HG02678 (cell line): ENCODE data around the gene IGSF10.

ENCODE experiments used
- ATAC-seq: cut with Tn5 transposase; IDR thresholded peaks from one replicate; pipeline ENCODE4 v1.9.1; 2021; ENCODE audit warnings: mild to moderate bottlenecking, moderate library complexity; ENCODE audit not compliant: unreplicated experiment

The IGSF10 gene

DNA sequence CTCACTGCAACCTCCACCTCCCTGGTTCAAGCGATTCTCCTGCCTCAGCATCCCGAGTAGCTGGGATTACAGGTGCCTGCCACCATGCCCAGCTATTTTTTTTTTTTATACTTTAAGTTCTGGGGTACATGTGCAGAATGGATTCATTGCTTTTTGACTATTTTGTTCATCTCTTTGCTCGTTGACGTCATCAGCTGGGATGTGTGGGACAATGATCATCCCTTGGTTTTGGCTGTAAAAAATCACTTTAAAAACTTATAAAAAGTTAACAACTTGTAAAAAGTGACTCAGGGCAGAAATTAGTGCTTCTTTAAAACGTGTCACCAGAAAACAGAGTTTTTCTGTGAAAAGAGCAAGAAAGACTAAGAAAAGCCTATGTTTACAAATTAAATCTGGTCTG lies 37.8 kb downstream of the IGSF10 start:
- no peak for ATAC-seq

DNA sequence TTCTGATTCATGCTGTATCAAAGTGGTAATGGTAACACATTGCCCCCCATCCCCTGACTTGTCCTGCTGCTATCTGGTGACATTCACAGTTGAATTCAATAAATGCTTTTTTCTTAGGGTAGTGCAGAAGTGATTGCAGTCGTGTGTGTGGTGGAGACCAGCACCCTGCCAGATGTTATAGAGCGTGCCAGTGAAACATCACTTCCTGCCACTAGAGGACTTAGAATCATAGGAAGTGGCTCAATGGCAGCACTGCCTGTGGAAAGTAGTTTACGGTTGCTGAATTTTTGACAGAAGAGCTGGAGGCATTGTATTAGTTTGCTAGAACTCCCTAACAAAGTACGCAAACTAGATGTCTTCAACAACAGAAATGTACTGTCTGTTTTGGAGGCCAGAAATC lies 38.9 kb downstream of the IGSF10 start:
- peak; percentile 56 for ATAC-seq

- no peak for ATAC-seq
These were observed 41.1 kb downstream of the IGSF10 start for GRCh38 chr3:151419806-151420205.

DNA sequence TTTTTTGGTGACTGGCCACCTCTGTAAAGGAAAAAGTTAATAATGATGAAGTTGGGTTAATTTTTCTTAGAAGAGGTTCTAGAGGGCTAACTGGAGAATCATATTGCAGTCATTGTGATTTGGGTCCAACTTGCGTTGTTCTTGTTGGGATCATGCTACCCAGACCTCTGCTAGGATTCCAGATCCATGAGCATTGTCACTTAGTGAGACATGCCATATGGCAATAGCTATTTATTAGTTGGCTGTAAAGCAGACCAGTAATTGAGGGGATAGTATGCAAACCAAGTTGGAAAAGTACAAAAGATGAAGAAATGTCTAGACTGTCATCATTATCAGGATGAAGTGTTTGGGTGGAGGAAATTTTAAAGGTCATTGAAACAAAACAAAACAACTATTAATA lies 45.6 kb downstream of the IGSF10 start:
- ATAC-seq, result no peak

- ATAC-seq, result no peak
These were observed 47.9 kb downstream of the IGSF10 start for GRCh38 chr3:151412989-151413388.
